NCI-H2196 treated with DMSO at 0.1 percent for 48 hours (cell line): ENCODE results near the gene ZNF619.

Experiments
- DNase-seq: peaks from one replicate; lab custom pipeline; 2025; ENCODE audit not compliant: unreplicated experiment; lab: John Stamatoyannopoulos, UW

ZNF619 gene

DNA sequence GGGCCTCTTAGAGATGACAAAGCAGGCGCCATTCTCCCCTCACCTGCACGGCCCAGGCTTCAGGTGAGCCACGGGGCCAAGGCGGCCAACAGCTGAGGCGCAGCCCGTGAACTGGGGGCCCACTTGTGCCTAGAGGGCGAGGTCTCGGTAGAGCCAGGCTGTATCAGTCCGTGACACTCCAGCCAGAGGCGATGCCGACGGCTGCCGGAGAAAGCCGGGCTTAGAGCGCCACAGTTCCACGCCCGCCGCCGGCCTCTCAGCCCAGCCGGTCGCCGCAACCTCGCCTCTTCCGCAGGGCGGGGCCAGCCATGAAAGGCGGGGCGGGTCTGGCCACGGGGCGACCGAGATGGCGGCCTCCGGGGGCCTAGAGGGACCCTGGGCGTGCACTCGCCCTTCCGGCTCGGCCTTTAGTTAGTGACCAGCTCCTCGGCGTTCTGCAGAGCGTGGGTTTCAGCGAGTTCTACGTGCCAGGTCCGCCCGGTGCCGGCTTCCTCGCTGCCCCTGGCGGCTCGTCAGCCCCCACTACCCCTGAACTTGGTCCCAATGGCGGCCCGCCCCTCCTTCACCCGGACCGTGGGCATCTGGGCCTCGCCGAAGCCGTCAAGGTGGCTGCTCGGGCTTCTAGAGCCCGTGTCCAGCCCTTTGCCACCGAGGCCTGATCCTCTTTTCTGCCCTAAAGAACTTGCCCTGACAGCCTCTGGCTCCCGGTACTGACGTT lies 47.8 kb downstream of the ZNF619 start, which contains the start of gene ZNF621:
Gene ZNF621 (plus strand): TSS at position 393 of the 718 bp plus-strand sequence. CDS start 881 bp downstream, outside the sequence.
- peak; percentile 55 for DNase-seq

GRCh38 chr3:40528426-40528825 lies 51.5 kb downstream of the ZNF619 start:
- DNase-seq: no peak

DNA sequence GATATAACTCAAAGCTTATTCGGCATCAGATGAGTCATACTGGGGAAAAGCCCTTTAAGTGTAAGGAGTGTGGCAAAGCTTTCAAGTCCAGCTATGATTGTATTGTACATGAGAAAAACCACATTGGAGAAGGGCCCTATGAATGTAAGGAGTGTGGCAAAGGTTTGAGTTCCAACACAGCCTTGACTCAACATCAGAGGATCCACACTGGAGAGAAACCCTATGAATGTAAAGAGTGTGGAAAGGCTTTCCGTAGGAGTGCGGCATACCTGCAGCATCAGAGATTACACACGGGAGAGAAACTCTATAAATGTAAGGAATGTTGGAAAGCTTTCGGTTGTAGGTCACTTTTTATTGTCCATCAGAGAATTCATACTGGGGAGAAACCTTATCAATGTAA lies 55.3 kb downstream of the ZNF619 start:
- no peak for DNase-seq

DNA sequence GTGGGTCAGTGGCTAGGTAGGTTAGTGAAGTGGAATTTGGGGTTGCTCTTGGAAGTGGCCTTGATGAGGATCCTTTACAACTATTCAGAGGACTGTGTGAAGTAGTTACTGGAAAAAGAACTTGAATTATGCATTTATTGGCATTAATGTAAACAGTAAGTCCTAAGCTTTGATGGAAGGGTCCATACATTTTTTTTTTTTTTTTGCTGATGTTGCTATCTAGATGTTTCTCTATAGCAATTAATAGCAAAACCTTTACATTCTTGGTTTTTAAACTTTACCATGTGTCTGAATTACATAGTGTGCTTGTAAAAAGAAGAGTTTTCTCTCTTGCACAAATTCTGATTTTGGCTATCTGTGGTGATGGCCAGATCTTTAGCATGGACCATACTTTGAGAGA lies 57.4 kb downstream of the ZNF619 start:
- no peak for DNase-seq
